Chondrocyte (in vitro differentiated cells): ENCODE data around the gene BAG3. TPM values are rescaled to one million over a fixed set of nuclear protein-coding genes. Genes with fewer than 3 reads are reported as not detected.
"Not testable (repeated sequence)": the region's sequence is repeated elsewhere in the genome, so short reads cannot be mapped to it uniquely, and the experiment has no call there.

Experiments
- DNase-seq: peaks from one replicate; pipeline ENCODE4 v3.0.0; 2021; ENCODE audit warnings: mixed read lengths, low spot score
- H3K27ac Mint-ChIP-seq: one replicate; pipeline ENCODE4 v1.8.0; 2021; ENCODE audit warnings: mild to moderate bottlenecking, moderate library complexity, mixed read lengths; ENCODE audit not compliant: unreplicated experiment
- H3K27me3 Mint-ChIP-seq: 2 replicates; pipeline ENCODE4 v1.8.0; 2021; ENCODE audit warnings: low read depth, mixed read lengths
- H3K36me3 Mint-ChIP-seq: 2 replicates; pipeline ENCODE4 v1.8.0; 2021; ENCODE audit warnings: low read depth, mixed read lengths
- H3K4me1 Mint-ChIP-seq: 2 replicates; pipeline ENCODE4 v1.8.0; 2021; ENCODE audit warnings: low read depth, mild to moderate bottlenecking, mixed read lengths
- H3K4me3 Mint-ChIP-seq: one replicate; pipeline ENCODE4 v1.8.0; 2021; ENCODE audit warnings: mild to moderate bottlenecking, moderate library complexity, mixed read lengths; ENCODE audit not compliant: unreplicated experiment
- H3K9me3 Mint-ChIP-seq: 2 replicates; pipeline ENCODE4 v1.8.0; 2021; ENCODE audit warnings: low read depth, mixed read lengths
- total RNA-seq: library from RNA; stranded (reverse); gene quantifications from 3 replicates; pipeline ENCODE4 v1.2.1, GENCODE V29; 2021
- TF ChIP-seq, protein P1 (sequence below): fragments of 200-600 bp; sonication (generic); IDR thresholded peaks from 2 replicates; pipeline ENCODE4 v1.5.0; 2021; ENCODE audit warnings: antibody characterized with exemption, mild to moderate bottlenecking, moderate library complexity

Gene BAG3
- total RNA-seq, 1 donor from 2014 or later: 62.0 TPM

DNA sequence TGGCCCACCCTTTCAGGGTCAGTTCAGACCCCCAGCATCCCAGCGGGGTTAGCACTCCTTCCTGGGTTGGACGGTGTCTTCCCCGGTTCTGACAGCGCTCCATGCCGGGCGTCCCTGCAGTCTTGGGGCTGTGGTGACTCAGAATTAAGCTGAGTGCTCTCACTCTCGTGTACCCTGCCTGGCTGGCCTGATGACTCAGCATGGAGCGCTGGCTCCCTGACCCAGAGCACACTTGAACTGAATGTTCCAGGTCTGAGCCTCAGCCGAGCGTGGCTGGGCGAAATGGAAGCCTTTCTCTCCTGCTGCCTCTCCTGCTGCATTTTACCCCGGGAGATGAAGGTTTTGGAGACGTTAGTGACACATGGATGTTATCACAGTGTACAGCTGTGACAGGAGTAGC is 7.1 kb downstream of the BAG3 start:
- H3K4me1 Mint-ChIP-seq: peaks cover 84% of the 10 kb centered on the region
- H3K27ac Mint-ChIP-seq: peak overlapping the region; percentile 99
- DNase-seq: no peak
- peak overlapping the region; percentile 63 for H3K4me3 Mint-ChIP-seq
- no peaks in the 10 kb centered on the region for H3K9me3 Mint-ChIP-seq
- TF ChIP-seq, protein P1, sequence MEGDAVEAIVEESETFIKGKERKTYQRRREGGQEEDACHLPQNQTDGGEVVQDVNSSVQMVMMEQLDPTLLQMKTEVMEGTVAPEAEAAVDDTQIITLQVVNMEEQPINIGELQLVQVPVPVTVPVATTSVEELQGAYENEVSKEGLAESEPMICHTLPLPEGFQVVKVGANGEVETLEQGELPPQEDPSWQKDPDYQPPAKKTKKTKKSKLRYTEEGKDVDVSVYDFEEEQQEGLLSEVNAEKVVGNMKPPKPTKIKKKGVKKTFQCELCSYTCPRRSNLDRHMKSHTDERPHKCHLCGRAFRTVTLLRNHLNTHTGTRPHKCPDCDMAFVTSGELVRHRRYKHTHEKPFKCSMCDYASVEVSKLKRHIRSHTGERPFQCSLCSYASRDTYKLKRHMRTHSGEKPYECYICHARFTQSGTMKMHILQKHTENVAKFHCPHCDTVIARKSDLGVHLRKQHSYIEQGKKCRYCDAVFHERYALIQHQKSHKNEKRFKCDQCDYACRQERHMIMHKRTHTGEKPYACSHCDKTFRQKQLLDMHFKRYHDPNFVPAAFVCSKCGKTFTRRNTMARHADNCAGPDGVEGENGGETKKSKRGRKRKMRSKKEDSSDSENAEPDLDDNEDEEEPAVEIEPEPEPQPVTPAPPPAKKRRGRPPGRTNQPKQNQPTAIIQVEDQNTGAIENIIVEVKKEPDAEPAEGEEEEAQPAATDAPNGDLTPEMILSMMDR: no peak
- no peaks in the 10 kb centered on the region for H3K27me3 Mint-ChIP-seq
- peaks cover 1% of the 10 kb centered on the region for H3K36me3 Mint-ChIP-seq

DNA sequence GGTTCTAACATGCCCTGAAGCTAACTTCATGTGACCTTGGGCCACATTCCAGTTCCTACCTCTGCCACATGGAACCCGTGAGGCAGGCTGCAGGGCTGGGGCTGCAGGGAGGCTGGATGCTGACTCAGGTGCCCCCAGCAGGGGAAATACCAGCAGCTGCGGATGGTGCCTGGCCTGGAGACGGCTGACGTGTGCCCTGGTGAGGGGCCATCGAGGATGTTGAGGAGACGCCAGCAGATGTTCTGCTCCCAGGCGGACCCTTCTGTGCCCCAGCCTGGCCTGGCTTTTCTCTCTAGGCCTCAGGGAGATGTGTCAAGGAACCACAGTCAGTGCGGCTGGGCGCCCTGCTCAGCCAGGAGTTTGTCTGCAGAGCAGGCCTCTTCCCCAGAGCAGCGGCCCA is 8.8 kb downstream of the BAG3 start:
- Mint-ChIP-seq H3K4me1 (peaks cover 83% of the 10 kb centered on the region), H3K27me3 (no peaks in the 10 kb centered on the region), H3K4me3 (no peak overlapping the region), H3K9me3 (no peaks in the 10 kb centered on the region), H3K36me3 (peaks cover 3% of the 10 kb centered on the region), H3K27ac (peak overlapping the region; percentile 99)
- DNase-seq: no peak
- TF ChIP-seq, protein P1: no peak

DNA sequence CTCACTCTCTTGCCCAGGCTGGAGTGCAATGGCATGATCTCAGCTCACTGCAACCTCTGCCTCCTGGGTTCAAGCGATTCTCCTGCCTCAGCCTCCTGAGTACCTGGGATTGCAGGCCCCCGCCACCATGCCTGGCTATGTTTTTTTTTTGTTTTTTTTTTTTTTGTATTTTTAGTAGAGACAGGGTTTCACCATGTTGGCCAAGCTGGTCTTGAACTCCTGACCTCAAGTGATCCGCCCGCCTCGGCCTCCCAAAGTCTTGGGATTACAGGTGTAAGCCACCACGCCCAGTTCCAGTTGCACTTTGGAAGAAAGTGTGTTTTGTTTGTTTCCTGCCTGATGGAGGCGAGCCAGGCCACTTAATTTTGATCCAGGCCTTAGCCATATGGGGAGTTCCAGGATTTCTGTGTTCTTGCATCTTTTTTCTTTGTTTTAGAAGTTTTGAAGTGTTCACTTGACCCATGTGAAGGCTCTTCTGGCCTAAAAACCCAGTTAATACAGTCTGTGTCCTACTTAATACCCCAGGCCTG is 11.0 kb downstream of the BAG3 start:
- H3K4me1 Mint-ChIP-seq: peaks cover 81% of the 10 kb centered on the region
- H3K27me3 Mint-ChIP-seq, H3K4me3 Mint-ChIP-seq, H3K27ac Mint-ChIP-seq, H3K36me3 Mint-ChIP-seq, H3K9me3 Mint-ChIP-seq, DNase-seq: not testable (repeated sequence)

DNA sequence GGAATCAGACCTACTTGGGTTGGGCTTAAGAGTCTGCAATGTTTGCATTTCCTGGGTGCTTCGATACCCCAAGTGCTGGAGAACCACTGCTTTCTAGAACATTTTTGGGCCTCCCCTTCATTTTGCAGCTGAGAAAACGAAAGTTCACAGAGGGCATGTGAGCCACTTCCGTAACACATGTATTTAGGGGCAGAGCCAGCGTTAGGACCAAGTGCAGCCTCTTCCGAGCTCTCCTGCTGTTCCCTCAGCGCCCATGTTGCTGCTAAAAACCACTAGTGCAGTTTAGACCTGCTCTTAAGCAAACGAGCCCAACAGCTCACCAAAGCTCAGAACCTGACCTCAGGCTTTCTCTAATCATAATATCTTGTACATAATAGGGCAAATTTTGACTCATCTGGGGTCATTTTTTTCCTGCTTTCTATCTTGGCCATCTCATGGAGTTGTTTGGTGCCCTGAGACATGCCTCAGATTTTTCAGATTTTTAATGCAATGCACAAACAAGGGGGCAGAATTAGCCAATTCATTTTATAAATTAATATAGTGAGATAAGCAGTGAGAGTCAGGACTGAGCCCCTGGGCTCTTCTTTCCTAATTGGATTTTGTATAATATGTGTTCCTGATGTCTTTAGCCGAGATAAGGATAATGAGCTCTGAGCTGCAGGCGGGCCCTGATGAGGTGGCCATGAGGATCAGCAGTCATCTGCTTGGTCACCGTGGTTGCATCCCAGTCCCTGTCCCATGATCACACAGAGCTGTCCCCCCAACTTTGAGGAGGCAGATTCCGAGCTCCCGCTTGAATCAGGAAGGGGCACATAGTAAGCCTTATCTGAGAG is 12.9 kb downstream of the BAG3 start:
- Mint-ChIP-seq H3K9me3 (no peaks in the 10 kb centered on the region), H3K27ac (peak overlapping the region; percentile 80)

DNA sequence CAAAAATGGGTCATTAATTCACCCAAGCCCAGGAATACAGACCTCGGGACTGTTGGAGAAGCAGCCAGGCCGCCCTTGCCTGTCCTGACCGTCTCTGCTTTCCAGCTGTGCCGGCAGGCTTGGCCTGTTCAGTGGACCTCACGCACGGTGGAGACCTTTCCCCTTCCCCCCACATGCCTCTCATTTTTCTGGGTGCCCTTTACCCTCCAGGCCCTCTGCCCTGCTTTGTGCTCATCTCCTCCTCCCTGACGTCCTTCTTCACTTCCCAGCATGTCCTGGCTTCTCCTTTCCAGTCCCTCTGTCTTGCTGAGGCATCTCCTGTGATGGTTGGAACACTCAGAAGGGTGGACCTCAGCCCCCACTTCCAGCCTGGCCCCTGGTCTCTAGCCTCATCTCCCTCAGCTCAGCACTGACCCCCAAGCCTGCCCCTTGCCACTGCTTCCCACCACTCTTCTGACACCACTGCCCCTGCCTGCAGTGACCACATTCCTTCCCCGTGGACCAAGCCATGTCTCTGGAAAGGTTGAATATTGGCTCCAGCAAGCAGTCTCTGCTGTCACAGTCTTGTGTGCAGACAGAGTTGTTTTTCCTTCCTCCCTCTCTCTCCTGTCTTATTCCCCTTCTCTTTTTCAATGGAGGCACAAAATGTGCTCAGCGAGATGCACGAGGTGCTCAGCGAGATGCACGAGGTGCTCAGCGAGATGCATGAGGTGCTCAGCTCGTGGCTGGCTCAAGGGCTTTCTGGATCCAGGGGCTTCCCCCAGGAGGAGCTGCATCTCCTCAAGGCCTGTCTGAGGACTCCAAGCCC is 14.9 kb downstream of the BAG3 start:
- peak overlapping the region; percentile 81 for H3K27ac Mint-ChIP-seq
- no peak for DNase-seq
- TF ChIP-seq, protein P1: no peak
- peak overlapping the region; percentile 21 for H3K4me3 Mint-ChIP-seq
- H3K4me1 Mint-ChIP-seq: peaks cover 85% of the 10 kb centered on the region
- peaks cover 5% of the 10 kb centered on the region for H3K36me3 Mint-ChIP-seq
- no peaks in the 10 kb centered on the region for H3K9me3 Mint-ChIP-seq
- H3K27me3 Mint-ChIP-seq: no peaks in the 10 kb centered on the region

More for the DNA sequence above, 12.9 kb downstream of the BAG3 start:
- Mint-ChIP-seq H3K27me3 (no peaks in the 10 kb centered on the region), H3K4me1 (peaks cover 81% of the 10 kb centered on the region), H3K36me3 (peaks cover 3% of the 10 kb centered on the region), H3K4me3 (no peak overlapping the region)
- TF ChIP-seq, protein P1: no peak
- DNase-seq: no peak
